OCI-LY1 (cell line): ENCODE results near the gene SHMT1.

Source experiments
- H2AFZ ChIP-seq: fragments of 200-600 bp; sonication (generic), shearing (Covaris generic); 2 replicates; pipeline ENCODE4 v1.6.0; 2014; ENCODE audit warnings: antibody characterized with exemption, mild to moderate bottlenecking, low read length
- H3F3A ChIP-seq: fragments of 200-600 bp; sonication (generic), shearing (Covaris generic); 2 replicates; pipeline ENCODE4 v1.6.0; 2014; ENCODE audit warnings: mild to moderate bottlenecking, antibody characterized with exemption, low read length, moderate library complexity; ENCODE audit not compliant: insufficient read depth
- H3K27ac ChIP-seq: fragments of 200-600 bp; sonication (generic); 2 replicates; pipeline ENCODE4 v1.5.1; 2014; ENCODE audit warnings: low read length, mixed run types, mild to moderate bottlenecking, low read depth; ENCODE audit not compliant: poor library complexity, severe bottlenecking
- H3K27me3 ChIP-seq: fragments of 200-600 bp; sonication (generic); 2 replicates; pipeline ENCODE4 v1.6.0; 2014; ENCODE audit warnings: antibody characterized with exemption, mild to moderate bottlenecking, low read length, moderate library complexity; ENCODE audit not compliant: insufficient read depth
- H3K36me3 ChIP-seq: fragments of 200-600 bp; sonication (generic); 2 replicates; pipeline ENCODE4 v1.6.1; 2014; ENCODE audit warnings: mild to moderate bottlenecking, antibody characterized with exemption, low read length, moderate library complexity, mixed read lengths; ENCODE audit not compliant: insufficient read depth
- H3K4me1 ChIP-seq: fragments of 200-600 bp; sonication (generic); 2 replicates; pipeline ENCODE4 v1.5.1; 2014; ENCODE audit warnings: mild to moderate bottlenecking, low read length, moderate library complexity; ENCODE audit not compliant: insufficient read depth, severe bottlenecking
- H3K4me2 ChIP-seq: fragments of 200-600 bp; sonication (generic), shearing (Covaris generic); 2 replicates; pipeline ENCODE4 v1.6.1; 2014; ENCODE audit warnings: low read length
- H3K4me3 ChIP-seq: fragments of 200-600 bp; sonication (generic); 2 replicates; pipeline ENCODE4 v1.5.1; 2014; ENCODE audit warnings: low read length, low read depth, mild to moderate bottlenecking, mixed read lengths; ENCODE audit not compliant: poor library complexity, severe bottlenecking
- H3K79me2 ChIP-seq: fragments of 200-600 bp; shearing (Covaris generic); 2 replicates; pipeline ENCODE4 v1.6.1; 2016; ENCODE audit warnings: mixed run types, low read length, mixed read lengths; ENCODE audit not compliant: insufficient read depth
- H3K9ac ChIP-seq: fragments of 200-600 bp; sonication (generic), shearing (Covaris generic); 2 replicates; pipeline ENCODE4 v1.6.1; 2014; ENCODE audit warnings: mild to moderate bottlenecking, low read length, mixed read lengths
- H3K9me2 ChIP-seq: fragments of 200-600 bp; sonication (generic), shearing (Covaris generic); 2 replicates; pipeline ENCODE4 v1.6.1; 2014; ENCODE audit warnings: low read depth, mild to moderate bottlenecking, low read length, mixed read lengths
- H3K9me3 ChIP-seq: fragments of 200-600 bp; shearing (Covaris generic); 2 replicates; pipeline ENCODE4 v1.6.1; 2014; ENCODE audit warnings: low read length, mixed read lengths
- H4K20me1 ChIP-seq: fragments of 200-600 bp; sonication (generic), shearing (Covaris generic); 2 replicates; pipeline ENCODE4 v1.6.0; 2016; ENCODE audit warnings: mild to moderate bottlenecking, low read length; ENCODE audit not compliant: insufficient read depth
- CTCF ChIP-seq: fragments of 200-600 bp; sonication (generic), shearing (Covaris generic); IDR thresholded peaks from 2 replicates; pipeline ENCODE4 v1.5.1; 2017; ENCODE audit warnings: mild to moderate bottlenecking, antibody characterized with exemption, low read length, moderate library complexity, mixed read lengths
- EZH2 ChIP-seq: fragments of 200-600 bp; sonication (generic), shearing (Covaris generic); IDR thresholded peaks from 2 replicates; pipeline ENCODE4 v1.8.0; 2017; ENCODE audit warnings: borderline replicate concordance, mixed run types, mild to moderate bottlenecking, antibody characterized with exemption, low read length, moderate library complexity, mixed read lengths

The SHMT1 gene

DNA sequence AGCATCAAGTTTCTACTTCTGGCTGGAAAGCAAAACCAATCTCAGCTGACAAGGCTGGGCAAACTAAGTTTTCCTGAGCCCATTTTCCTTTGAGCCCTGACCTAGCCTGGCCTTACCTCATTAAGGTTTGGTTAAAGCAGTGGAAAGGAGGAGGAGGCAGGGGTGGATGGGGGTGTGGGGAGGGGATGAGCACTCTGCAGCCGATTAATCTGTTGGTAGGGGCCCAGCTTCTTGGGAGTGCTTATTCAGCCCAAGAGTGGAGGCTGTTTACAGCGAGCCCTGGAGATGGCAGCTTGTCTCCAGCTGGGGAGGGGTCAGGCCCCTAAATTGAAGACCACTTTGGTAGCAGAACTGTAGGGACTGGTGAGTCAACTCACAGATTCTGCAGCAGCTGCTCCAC lies 36.3 kb downstream of the SHMT1 start:
- H3K9ac ChIP-seq: no peak overlapping the region
- H2AFZ ChIP-seq: no peak overlapping the region
- H3K9me2 ChIP-seq: no peaks in the 10 kb centered on the region
- no peaks in the 10 kb centered on the region for H3K27me3 ChIP-seq
- TF ChIP-seq EZH2: no peak
- TF ChIP-seq CTCF: no peak
- no peaks in the 10 kb centered on the region for H3F3A ChIP-seq
- no peak overlapping the region for H3K4me2 ChIP-seq
- no peaks in the 10 kb centered on the region for H3K9me3 ChIP-seq
- no peak overlapping the region for H3K4me3 ChIP-seq
- peaks cover 6% of the 10 kb centered on the region for H3K4me1 ChIP-seq
- H4K20me1 ChIP-seq: no peaks in the 10 kb centered on the region
- H3K36me3 ChIP-seq: peaks cover 67% of the 10 kb centered on the region
- no peak overlapping the region for H3K27ac ChIP-seq
- no peaks in the 10 kb centered on the region for H3K79me2 ChIP-seq

GRCh38 chr17:18326572-18326971 lies 36.8 kb downstream of the SHMT1 start:
- no peaks in the 10 kb centered on the region for H3F3A ChIP-seq
- no peak overlapping the region for H3K9ac ChIP-seq
- H3K79me2 ChIP-seq: no peaks in the 10 kb centered on the region
- H3K9me2 ChIP-seq: no peaks in the 10 kb centered on the region
- no peaks in the 10 kb centered on the region for H3K27me3 ChIP-seq
- H3K27ac ChIP-seq: no peak overlapping the region
- no peaks in the 10 kb centered on the region for H3K9me3 ChIP-seq
- peaks cover 61% of the 10 kb centered on the region for H3K36me3 ChIP-seq
- H3K4me3 ChIP-seq: no peak overlapping the region
- no peak for TF ChIP-seq CTCF
- TF ChIP-seq EZH2: no peak
- no peaks in the 10 kb centered on the region for H4K20me1 ChIP-seq
- peaks cover 6% of the 10 kb centered on the region for H3K4me1 ChIP-seq
- H3K4me2 ChIP-seq: no peak overlapping the region
- no peak overlapping the region for H2AFZ ChIP-seq

- Histone ChIP-seq H3K4me2 (no peak overlapping the region), H3K9ac (no peak overlapping the region), H3K79me2 (no peaks in the 10 kb centered on the region), H3K4me1 (peaks cover 7% of the 10 kb centered on the region), H3K9me2 (no peaks in the 10 kb centered on the region), H4K20me1 (no peaks in the 10 kb centered on the region), H3F3A (no peaks in the 10 kb centered on the region), H3K36me3 (peaks cover 61% of the 10 kb centered on the region), H3K9me3 (no peaks in the 10 kb centered on the region), H2AFZ (no peak overlapping the region), H3K27me3 (no peaks in the 10 kb centered on the region), H3K4me3 (no peak overlapping the region), H3K27ac (no peak overlapping the region)
- no peak for TF ChIP-seq CTCF
- TF ChIP-seq EZH2: no peak
These were observed 37.3 kb downstream of the SHMT1 start for GRCh38 chr17:18326039-18326438.
